Activated naive CD4-positive, alpha-beta T cell treated with anti-CD3 and anti-CD28 coated beads, Interleukin-2, amount 10 ng/mL, durations not matched to agents 7 days and 5 days (primary cell): ENCODE results near the gene TSPAN16.

Experiments
- CTCF ChIA-PET: fragments of 350-600 bp; sonication (Branson Sonifier 250); formaldehyde crosslinking; loops from one replicate; lab custom pipeline; 2021; ENCODE audit warnings: antibody characterized with exemption; lab: Charles Lee
- DNase-seq: peaks from one replicate; pipeline ENCODE4 v3.0.0-alpha.2; 2020
- H3K27ac Mint-ChIP-seq: one replicate; pipeline ENCODE4 v1.8.0; 2021; ENCODE audit warnings: mild to moderate bottlenecking, moderate library complexity, mixed read lengths
- H3K27me3 Mint-ChIP-seq: one replicate; pipeline ENCODE4 v1.8.0; 2021; ENCODE audit warnings: mild to moderate bottlenecking, mixed read lengths
- H3K36me3 Mint-ChIP-seq: one replicate; pipeline ENCODE4 v1.8.0; 2021; ENCODE audit warnings: mixed read lengths
- H3K4me1 Mint-ChIP-seq: one replicate; pipeline ENCODE4 v1.8.0; 2021; ENCODE audit warnings: mixed read lengths
- H3K4me3 Mint-ChIP-seq: one replicate; pipeline ENCODE4 v1.8.0; 2021; ENCODE audit warnings: mild to moderate bottlenecking, moderate library complexity, mixed read lengths
- H3K9me3 Mint-ChIP-seq: one replicate; pipeline ENCODE4 v1.8.0; 2021; ENCODE audit warnings: mixed read lengths

Gene TSPAN16

GRCh38 chr19:11279505-11280236, 16.3 kb upstream of the TSPAN16 start:
- peak; percentile 80 for DNase-seq
- CTCF ChIA-PET, result no interaction called here
- Mint-ChIP-seq H3K36me3 (no peaks in the 10 kb centered on the region), H3K4me1 (peaks cover 21% of the 10 kb centered on the region), H3K27me3 (peaks cover 97% of the 10 kb centered on the region), H3K27ac (peak overlapping the region; percentile 78), H3K4me3 (peak overlapping the region; percentile 17), H3K9me3 (peaks cover 16% of the 10 kb centered on the region)

GRCh38 chr19:11281356-11282049, 14.5 kb upstream of the TSPAN16 start:
- DNase-seq, result no peak
- CTCF ChIA-PET, result interaction anchor here (0.9 kb wide), 1 partner anchor 100 kb away, joined by 4 read pairs; no protein-coding TSS in a partner anchor
- H3K4me1 Mint-ChIP-seq, result peaks cover 21% of the 10 kb centered on the region
- H3K4me3 Mint-ChIP-seq, result no peak overlapping the region
- peaks cover 16% of the 10 kb centered on the region for H3K9me3 Mint-ChIP-seq
- H3K27ac Mint-ChIP-seq, result no peak overlapping the region
- peaks cover 97% of the 10 kb centered on the region for H3K27me3 Mint-ChIP-seq
- no peaks in the 10 kb centered on the region for H3K36me3 Mint-ChIP-seq

GRCh38 chr19:11284515-11284914, 11.4 kb upstream of the TSPAN16 start:
- Mint-ChIP-seq H3K36me3 (no peaks in the 10 kb centered on the region), H3K4me1 (peaks cover 16% of the 10 kb centered on the region), H3K4me3 (no peak overlapping the region), H3K9me3 (peaks cover 3% of the 10 kb centered on the region), H3K27me3 (peaks cover 99% of the 10 kb centered on the region), H3K27ac (no peak overlapping the region)
- no peak for DNase-seq
- CTCF ChIA-PET, result interaction anchor here (0.9 kb wide), 1 partner anchor 163 kb away, joined by 4 read pairs; no protein-coding TSS in a partner anchor

GRCh38 chr19:11286312-11286974, 9.5 kb upstream of the TSPAN16 start:
- H3K27me3 Mint-ChIP-seq, result peaks cover 96% of the 10 kb centered on the region
- DNase-seq, result no peak

GRCh38 chr19:11288349-11288748, 7.6 kb upstream of the TSPAN16 start:
- CTCF ChIA-PET, result interaction anchor here (1.0 to 1.1 kb wide), 2 partner anchors 21 to 194 kb away, joined by 3 read pairs; no protein-coding TSS in a partner anchor
- Mint-ChIP-seq H3K27me3 (peaks cover 91% of the 10 kb centered on the region), H3K27ac (no peak overlapping the region), H3K9me3 (no peaks in the 10 kb centered on the region), H3K36me3 (no peaks in the 10 kb centered on the region), H3K4me1 (peaks cover 1% of the 10 kb centered on the region), H3K4me3 (no peak overlapping the region)
- no peak for DNase-seq

More at GRCh38 chr19:11286312-11286974, 9.5 kb upstream of the TSPAN16 start:
- Mint-ChIP-seq H3K27ac (no peak overlapping the region), H3K36me3 (no peaks in the 10 kb centered on the region), H3K9me3 (no peaks in the 10 kb centered on the region), H3K4me3 (no peak overlapping the region), H3K4me1 (peaks cover 3% of the 10 kb centered on the region)
- CTCF ChIA-PET, result interaction anchor here (0.7 to 0.9 kb wide), 5 partner anchors 10 to 858 kb away, joined by 3 read pairs; partner anchors contain the start of gene TSPAN16

GRCh38 chr19:11290256-11290655, 5.7 kb upstream of the TSPAN16 start:
- Mint-ChIP-seq H3K36me3 (no peaks in the 10 kb centered on the region), H3K4me3 (no peak overlapping the region), H3K9me3 (no peaks in the 10 kb centered on the region), H3K27me3 (peaks cover 91% of the 10 kb centered on the region), H3K27ac (no peak overlapping the region), H3K4me1 (peaks cover 10% of the 10 kb centered on the region)
- DNase-seq, result no peak
- CTCF ChIA-PET, result interaction anchor here (2.4 kb wide), 1 partner anchor 91 kb away, joined by 9 read pairs; no protein-coding TSS in a partner anchor

GRCh38 chr19:11291415-11291814, 4.5 kb upstream of the TSPAN16 start:
- Mint-ChIP-seq H3K4me1 (peaks cover 10% of the 10 kb centered on the region), H3K9me3 (no peaks in the 10 kb centered on the region), H3K27me3 (peaks cover 92% of the 10 kb centered on the region), H3K36me3 (no peaks in the 10 kb centered on the region), H3K4me3 (no peak overlapping the region), H3K27ac (no peak overlapping the region)
- DNase-seq, result no peak
- CTCF ChIA-PET, result interaction anchor here (1.2 to 2.4 kb wide), 2 partner anchors 55 to 90 kb away, joined by 3 to 9 read pairs; partner anchors contain the start of genes CCDC159 and TMEM205

GRCh38 chr19:11291991-11292390, 4.0 kb upstream of the TSPAN16 start:
- no peak overlapping the region for H3K27ac Mint-ChIP-seq
- no peaks in the 10 kb centered on the region for H3K36me3 Mint-ChIP-seq
- peaks cover 10% of the 10 kb centered on the region for H3K4me1 Mint-ChIP-seq
- CTCF ChIA-PET, result interaction anchor here (2.4 kb wide), 1 partner anchor 89 kb away, joined by 9 read pairs; no protein-coding TSS in a partner anchor
- peaks cover 88% of the 10 kb centered on the region for H3K27me3 Mint-ChIP-seq
- H3K4me3 Mint-ChIP-seq, result no peak overlapping the region
- no peak for DNase-seq
- no peaks in the 10 kb centered on the region for H3K9me3 Mint-ChIP-seq

GRCh38 chr19:11293433-11294389, 2.2 kb upstream of the TSPAN16 start:
- no peak overlapping the region for H3K27ac Mint-ChIP-seq
- peak; percentile 86 for DNase-seq
- peaks cover 10% of the 10 kb centered on the region for H3K4me1 Mint-ChIP-seq
- H3K4me3 Mint-ChIP-seq, result peak overlapping the region; percentile 48
- peaks cover 83% of the 10 kb centered on the region for H3K27me3 Mint-ChIP-seq
- CTCF ChIA-PET, result interaction anchor here (0.7 to 4.5 kb wide), 7 partner anchors 10 to 285 kb away, joined by 3 to 19 read pairs (median 4); no protein-coding TSS in a partner anchor
- H3K36me3 Mint-ChIP-seq, result no peaks in the 10 kb centered on the region
- no peaks in the 10 kb centered on the region for H3K9me3 Mint-ChIP-seq

- peaks cover 85% of the 10 kb centered on the region for H3K27me3 Mint-ChIP-seq
- DNase-seq, result no peak
- no peak overlapping the region for H3K27ac Mint-ChIP-seq
- H3K4me1 Mint-ChIP-seq, result peaks cover 10% of the 10 kb centered on the region
- H3K36me3 Mint-ChIP-seq, result no peaks in the 10 kb centered on the region
- CTCF ChIA-PET, result interaction anchor here (4.5 kb wide), 1 partner anchor 188 kb away, joined by 19 read pairs; no protein-coding TSS in a partner anchor
- H3K4me3 Mint-ChIP-seq, result no peak overlapping the region
- no peaks in the 10 kb centered on the region for H3K9me3 Mint-ChIP-seq
These were observed 780 bp upstream of the TSPAN16 start for GRCh38 chr19:11295180-11295579.

- Mint-ChIP-seq H3K9me3 (no peaks in the 10 kb centered on the region), H3K4me1 (peaks cover 10% of the 10 kb centered on the region), H3K4me3 (no peak overlapping the region), H3K36me3 (no peaks in the 10 kb centered on the region), H3K27ac (peak overlapping the region; percentile 22), H3K27me3 (peaks cover 83% of the 10 kb centered on the region)
- CTCF ChIA-PET, result interaction anchor here (1.1 to 4.5 kb wide), 3 partner anchors 10 to 186 kb away, joined by 3 to 19 read pairs (median 5); no protein-coding TSS in a partner anchor
- no peak for DNase-seq
These were observed 304 bp downstream of the TSPAN16 start for GRCh38 chr19:11296264-11296663.

- Mint-ChIP-seq H3K4me3 (no peak overlapping the region), H3K4me1 (no peaks in the 10 kb centered on the region), H3K36me3 (no peaks in the 10 kb centered on the region), H3K27me3 (peaks cover 63% of the 10 kb centered on the region), H3K9me3 (no peaks in the 10 kb centered on the region), H3K27ac (no peak overlapping the region)
- no peak for DNase-seq
- CTCF ChIA-PET, result no interaction called here
These were observed 4.2 kb downstream of the TSPAN16 start for GRCh38 chr19:11299946-11300810.
